Glomerular visceral epithelial cell (primary cell): ENCODE measurements around the gene POU6F2.
"Not testable (repeated sequence)": the region's sequence is repeated elsewhere in the genome, so short reads cannot be mapped to it uniquely, and the experiment has no call there.

ENCODE experiments used
- DNase-seq: peaks from one replicate; pipeline ENCODE4 v3.0.0-alpha.2; 2016; ENCODE audit errors: extremely low spot score

The POU6F2 gene

GRCh38 chr7:39304668-39305405 lies 327.1 kb downstream of the POU6F2 start:
- no peak for DNase-seq

- no peak for DNase-seq
Observed at GRCh38 chr7:39306016-39306570, 328.4 kb downstream of the POU6F2 start.

GRCh38 chr7:39310699-39311098 lies 333.0 kb downstream of the POU6F2 start:
- no peak for DNase-seq

- no peak for DNase-seq
Observed at GRCh38 chr7:39312254-39312989, 334.7 kb downstream of the POU6F2 start.

- no peak for DNase-seq
Observed at GRCh38 chr7:39313376-39313775, 335.7 kb downstream of the POU6F2 start.

- no peak for DNase-seq
Observed at GRCh38 chr7:39313974-39314373, 336.3 kb downstream of the POU6F2 start.

- DNase-seq, result no peak
Observed at GRCh38 chr7:39317107-39317506, 339.4 kb downstream of the POU6F2 start.

GRCh38 chr7:39317896-39318295 lies 340.2 kb downstream of the POU6F2 start:
- no peak for DNase-seq

- no peak for DNase-seq
Observed at GRCh38 chr7:39321245-39321644, 343.5 kb downstream of the POU6F2 start.

- peak; percentile 6 for DNase-seq
Observed at GRCh38 chr7:39321909-39322498, 344.3 kb downstream of the POU6F2 start.

GRCh38 chr7:39324139-39324760 lies 346.5 kb downstream of the POU6F2 start:
- no peak for DNase-seq

GRCh38 chr7:39331607-39332006 lies 353.9 kb downstream of the POU6F2 start:
- DNase-seq, result not testable (repeated sequence)

- DNase-seq, result no peak
Observed at GRCh38 chr7:39332142-39332541, 354.4 kb downstream of the POU6F2 start.

GRCh38 chr7:39333701-39334100 lies 356.0 kb downstream of the POU6F2 start:
- no peak for DNase-seq

- peak; percentile 4 for DNase-seq
Observed at GRCh38 chr7:39336442-39336841, 358.7 kb downstream of the POU6F2 start.

GRCh38 chr7:39338716-39339115 lies 361.0 kb downstream of the POU6F2 start:
- DNase-seq, result no peak

- no peak for DNase-seq
Observed at GRCh38 chr7:39339591-39339990, 361.9 kb downstream of the POU6F2 start.

GRCh38 chr7:39341083-39341482 lies 363.4 kb downstream of the POU6F2 start:
- DNase-seq, result no peak

GRCh38 chr7:39342763-39343162 lies 365.1 kb downstream of the POU6F2 start:
- DNase-seq, result no peak

GRCh38 chr7:39349452-39350123 lies 371.9 kb downstream of the POU6F2 start:
- no peak for DNase-seq

- DNase-seq, result peak; percentile 64
Observed at GRCh38 chr7:39353615-39354376, 376.1 kb downstream of the POU6F2 start.
